Measurements from ENCODE around the gene CAPN15. TPM values are rescaled to one million over a fixed set of nuclear protein-coding genes. Genes with fewer than 3 reads are reported as not detected.

Gene CAPN15
- polyA plus RNA-seq, 2 of the 4 experiments (the other 2 are of a cell fraction): 11.4 to 33.3 TPM

GRCh38 chr16:524274-525040 is 3.1 kb upstream of the CAPN15 start:
- POLR2A ChIA-PET: interaction anchor here (0.7 to 1.5 kb wide), 2 partner anchors 9 to 13 kb away, joined by 3 to 4 read pairs; no protein-coding TSS in a partner anchor
- H3K9me3 ChIP-seq: no peaks in the 10 kb centered on the region
- H3K4me3 ChIP-seq: no peak overlapping the region
- no peak for ATAC-seq
- H3K4me1 ChIP-seq: peaks cover 23% of the 10 kb centered on the region
- CTCF ChIA-PET: interaction anchor here (1.0 kb wide), 1 partner anchor 13 kb away, joined by 3 read pairs; no protein-coding TSS in a partner anchor
- no peak for TF ChIP-seq HMGXB4 (CRISPR knock-in tag; IDR thresholded peaks at IDR 0.05; ENCODE audit: borderline replicate concordance)
- TF ChIP-seq JUN (IDR thresholded peaks at IDR 0.05): no peak; a peak in 1 of 5 replicates
- no peak for TF ChIP-seq MYC (IDR thresholded peaks at IDR 0.05; ENCODE audit: borderline replicate concordance, low read length)
- TF ChIP-seq TFCP2L1 (CRISPR knock-in tag; IDR thresholded peaks at IDR 0.05): no peak
- TF ChIP-seq BCL3 (IDR thresholded peaks at IDR 0.05): no peak
- no peak for TF ChIP-seq ZC3H11A (IDR thresholded peaks at IDR 0.05)
- TF ChIP-seq HOXA7 (CRISPR knock-in tag; IDR thresholded peaks at IDR 0.05): no peak
- no peak for TF ChIP-seq ZFP36 (IDR thresholded peaks at IDR 0.05; ENCODE audit: borderline replicate concordance, partially characterized antibody)
- H3K27ac ChIP-seq: no peak overlapping the region; a peak in 1 of 6 replicates
- no peak for DNase-seq (ENCODE audit: low read depth in 1 of 2, low spot score in 1 of 2)
- 90% methylated on average over 17 of the region's 24 CpGs for WGBS (ENCODE audit: missing lambda C conversion rate)
- FAIRE-seq: no peak
- H3K4me2 ChIP-seq: no peak overlapping the region; the same call in 2 of the 3 replicates

- FAIRE-seq: no peak
- peak overlapping the region; percentile 34 to 95; a peak in 4 of 6 replicates for H3K27ac ChIP-seq
- ChIA-PET CTCF (no interaction called here), POLR2A (interaction anchor here (1.5 kb wide), 1 partner anchor 9 kb away, joined by 4 read pairs; no protein-coding TSS in a partner anchor)
- DNase-seq (ENCODE audit: low read depth in 1 of 2, low spot score in 1 of 2): no peak
- no peak for TF ChIP-seq FOXS1 (CRISPR knock-in tag; IDR thresholded peaks at IDR 0.05)
- TF ChIP-seq CTCF (IDR thresholded peaks at IDR 0.05): no peak
- no peak for TF ChIP-seq POLR2A (IDR thresholded peaks at IDR 0.05; ENCODE audit: low read length)
- TF ChIP-seq HES2 (IDR thresholded peaks at IDR 0.05): no peak
- TF ChIP-seq MAFK (IDR thresholded peaks at IDR 0.05; ENCODE audit: partially characterized antibody): no peak
- TF ChIP-seq FOSB (CRISPR knock-in tag; IDR thresholded peaks at IDR 0.05): no peak
- TF ChIP-seq MAZ (IDR thresholded peaks at IDR 0.05; ENCODE audit: borderline replicate concordance, low read depth, low read length): no peak
- TF ChIP-seq BHLHE40 (IDR thresholded peaks at IDR 0.05; ENCODE audit: low read depth, low read length): no peak
- no peak for TF ChIP-seq HDAC2 (IDR thresholded peaks at IDR 0.05)
- TF ChIP-seq TP53 (CRISPR knock-in tag; IDR thresholded peaks at IDR 0.05): no peak
- TF ChIP-seq JUNB (IDR thresholded peaks at IDR 0.05): no peak
- TF ChIP-seq CBX8 (IDR thresholded peaks at IDR 0.05): no peak
- TF ChIP-seq NR3C1 (IDR thresholded peaks at IDR 0.05): no peak
- TF ChIP-seq ATOH8 (CRISPR knock-in tag; IDR thresholded peaks at IDR 0.05; ENCODE audit: low read depth): no peak
- no peak for TF ChIP-seq RNF2 (IDR thresholded peaks at IDR 0.05; ENCODE audit: borderline replicate concordance, low read depth)
- no peak for TF ChIP-seq ZC3H11A (IDR thresholded peaks at IDR 0.05)
- TF ChIP-seq HOXA7 (CRISPR knock-in tag; IDR thresholded peaks at IDR 0.05): no peak
- no peak for TF ChIP-seq POLR2AphosphoS2 (conservative IDR thresholded peaks at IDR 0.05; ENCODE audit: low read length)
- no peak for TF ChIP-seq RFX5 (IDR thresholded peaks at IDR 0.05)
- 100% methylated on average over 6 of the region's 8 CpGs for WGBS (ENCODE audit: missing lambda C conversion rate)
- peak overlapping the region; percentile 89 for H3K4me2 ChIP-seq
- H3K9me3 ChIP-seq: no peaks in the 10 kb centered on the region
- no peak overlapping the region for H3K4me3 ChIP-seq
- ATAC-seq: no peak
- H3K4me1 ChIP-seq: peaks cover 29% of the 10 kb centered on the region
Measured at GRCh38 chr16:525123-525519, 2.4 kb upstream of the CAPN15 start.
